Activated gamma-delta T cell treated with Interleukin-2 at 50 U/mL for 16 hours (primary cell): ENCODE results near the gene VPS13A.
A peak's percentile ranks its signal among the peaks of the same experiment; 100 is the strongest.
"Not testable (repeated sequence)": the region's sequence is repeated elsewhere in the genome, so short reads cannot be mapped to it uniquely, and the experiment has no call there.

Experiments used
- DNase-seq: peaks from one replicate; pipeline ENCODE4 v3.0.0-alpha.2; 2020

The VPS13A gene

GRCh38 chr9:77427256-77427927 is 250.1 kb downstream of the VPS13A start:
- no peak for DNase-seq

- no peak for DNase-seq
Measured at GRCh38 chr9:77429928-77430327, 252.6 kb downstream of the VPS13A start.

- DNase-seq: no peak
Measured at GRCh38 chr9:77432053-77432452, 254.7 kb downstream of the VPS13A start.

GRCh38 chr9:77433675-77434445 is 256.5 kb downstream of the VPS13A start:
- peak; percentile 17 for DNase-seq

- DNase-seq: no peak
Measured at GRCh38 chr9:77435277-77435676, 257.9 kb downstream of the VPS13A start.

GRCh38 chr9:77435688-77436087 is 258.4 kb downstream of the VPS13A start:
- DNase-seq: no peak

GRCh38 chr9:77438653-77439052 is 261.3 kb downstream of the VPS13A start:
- no peak for DNase-seq

DNA sequence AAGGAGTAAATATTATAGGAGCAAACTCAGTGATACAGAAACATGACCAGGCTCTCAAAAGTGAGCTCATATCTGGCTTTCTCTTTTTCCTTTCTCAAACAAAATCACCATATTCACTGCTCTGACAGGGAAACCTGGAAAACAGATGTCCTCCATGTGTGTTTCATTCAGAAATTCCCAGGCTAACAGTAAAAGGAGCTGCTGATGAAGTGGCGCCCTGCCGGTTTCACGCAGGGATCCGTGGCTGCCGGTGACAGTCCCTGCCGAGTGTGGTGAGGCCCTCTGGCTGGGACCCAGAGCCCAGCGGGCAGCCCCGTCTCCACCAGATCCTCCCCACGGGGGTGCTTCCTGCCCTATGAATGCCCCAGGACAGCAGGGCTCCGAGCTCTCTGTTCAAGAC is 262.7 kb downstream of the VPS13A start:
- no peak for DNase-seq

- not testable (repeated sequence) for DNase-seq
Measured at GRCh38 chr9:77441124-77441523, 263.8 kb downstream of the VPS13A start.

- no peak for DNase-seq
Measured at GRCh38 chr9:77442436-77442835, 265.1 kb downstream of the VPS13A start.

DNA sequence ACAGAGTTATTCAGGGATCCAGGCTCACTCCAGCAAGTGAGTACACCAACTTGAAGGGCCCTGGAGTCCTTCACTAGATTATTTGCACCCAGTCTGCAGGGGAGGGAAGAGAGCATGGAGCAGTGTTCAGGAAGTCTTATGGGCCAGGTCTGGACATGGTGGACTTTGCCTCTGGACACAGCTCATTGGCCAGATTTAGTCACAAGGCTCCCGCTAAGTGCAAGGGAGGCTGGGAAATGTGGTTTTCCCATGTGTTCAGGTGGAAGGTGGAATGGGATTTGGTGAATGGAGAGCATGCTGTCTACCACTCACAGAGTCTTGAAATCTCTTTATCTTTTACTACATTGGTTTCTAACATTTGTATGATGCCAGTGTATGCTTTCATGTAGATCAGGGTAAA is 270.3 kb downstream of the VPS13A start:
- no peak for DNase-seq

DNA sequence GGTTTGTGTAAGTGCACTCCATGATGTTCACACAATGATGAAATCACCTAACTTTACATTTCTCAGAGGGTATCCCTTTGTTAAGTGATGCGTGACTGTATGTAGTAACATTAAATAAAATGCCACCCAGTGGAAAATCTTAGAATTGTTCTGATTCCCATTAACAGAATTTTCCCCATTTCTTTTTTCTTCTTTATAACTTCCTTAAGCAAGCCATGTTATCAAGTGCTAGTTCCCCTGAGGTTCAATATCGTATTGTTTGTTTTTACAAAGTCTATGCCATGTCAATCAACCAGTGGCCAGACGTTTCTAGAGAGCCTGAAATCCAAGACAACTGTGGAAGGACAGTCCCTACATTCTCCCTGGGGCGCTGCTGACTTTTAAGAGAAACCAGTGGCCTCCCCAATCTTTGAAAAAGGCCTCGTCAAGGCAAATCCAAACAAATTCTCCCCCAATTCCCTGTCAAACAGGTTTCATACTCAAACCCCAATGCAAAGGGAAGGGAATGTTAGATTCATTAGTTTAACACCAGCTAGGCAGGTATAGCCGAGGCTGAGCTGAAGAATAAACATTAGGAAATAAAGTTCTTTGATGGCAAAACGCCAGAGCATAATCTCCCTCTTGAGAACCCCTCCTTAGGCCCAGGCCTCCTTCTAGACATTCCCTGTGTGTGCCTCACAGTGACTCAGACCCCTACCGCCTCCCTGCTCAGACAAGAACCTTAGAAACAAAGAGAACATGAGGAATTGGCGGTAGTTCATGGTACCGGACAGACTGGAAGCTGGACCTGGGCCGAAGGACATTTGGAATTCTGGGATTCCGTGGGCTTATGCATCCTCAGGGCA is 272.1 kb downstream of the VPS13A start:
- no peak for DNase-seq

DNA sequence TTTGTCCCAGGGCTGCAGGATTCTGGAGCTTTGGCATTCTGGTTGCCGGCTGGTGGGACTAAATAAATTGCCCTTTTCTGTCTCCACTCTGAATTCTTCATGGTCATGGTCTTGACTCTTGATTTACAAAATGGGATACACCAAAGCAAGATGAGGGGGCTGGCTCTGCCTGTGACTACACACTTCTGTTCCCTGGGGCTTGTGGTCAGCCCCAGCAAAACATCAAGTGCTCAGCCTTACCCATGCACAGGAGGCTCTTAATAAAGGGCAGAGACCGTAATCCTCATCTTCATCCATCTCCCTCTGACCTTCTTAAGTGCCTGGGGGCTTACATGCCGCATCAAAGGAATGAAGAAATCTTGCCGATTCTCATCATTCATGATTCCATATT is 272.7 kb downstream of the VPS13A start:
- no peak for DNase-seq

DNA sequence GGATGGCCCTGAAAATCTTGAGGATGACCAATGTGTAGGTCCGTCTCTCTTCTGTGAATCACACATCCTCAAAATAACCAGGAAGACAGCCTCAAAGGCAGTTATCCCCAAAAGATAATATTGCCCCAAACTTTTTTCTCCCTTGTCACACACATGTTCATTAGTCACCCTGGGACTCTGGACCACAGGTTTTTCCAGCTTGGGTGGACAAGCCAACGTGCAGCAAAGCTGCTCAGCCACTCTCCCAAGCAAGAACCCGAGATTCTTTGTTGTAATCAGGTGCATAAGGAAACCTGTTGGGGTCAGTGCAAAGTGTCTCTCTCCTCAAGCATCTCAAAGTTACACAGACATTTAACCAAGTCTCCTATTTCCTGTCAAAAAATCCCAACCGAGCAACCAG is 274.2 kb downstream of the VPS13A start:
- no peak for DNase-seq

DNA sequence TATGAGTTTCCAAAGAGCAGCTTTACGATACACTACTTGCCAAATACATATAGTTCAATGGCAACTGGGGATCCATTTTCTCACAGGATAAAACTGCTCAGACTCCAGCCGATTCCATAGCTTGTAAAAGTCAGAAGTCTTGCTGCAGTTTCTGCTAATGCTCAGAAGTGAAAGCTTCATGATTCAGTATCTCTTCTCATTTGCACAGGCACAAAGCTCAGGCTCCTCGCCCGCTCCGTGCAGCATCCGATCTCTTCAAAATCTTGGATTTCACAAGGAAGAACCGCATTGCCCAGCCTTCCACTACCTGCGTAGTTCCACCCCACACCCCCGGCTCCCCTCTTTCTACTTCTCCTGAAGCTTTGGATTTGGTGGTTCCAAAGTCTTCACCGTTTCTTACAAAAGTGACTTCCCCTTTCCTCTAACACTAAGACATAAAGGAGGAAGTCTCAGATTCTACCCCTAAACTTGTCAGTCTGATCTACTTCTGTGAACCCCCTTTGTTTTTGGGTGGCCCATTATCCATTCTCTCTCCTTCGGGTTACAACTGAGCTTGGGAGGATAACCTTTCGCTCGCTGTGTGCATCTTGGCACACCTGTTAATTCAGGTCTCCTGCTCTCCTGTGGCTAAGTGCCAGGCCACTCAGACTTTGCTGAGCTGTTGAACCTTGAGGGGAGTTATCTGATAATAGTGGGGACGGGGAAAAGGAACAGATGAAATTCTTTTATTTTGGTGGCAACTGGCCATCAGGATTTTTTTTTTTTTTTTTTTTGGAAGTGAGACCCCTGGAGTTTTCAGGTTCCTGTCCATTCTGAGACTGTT is 276.7 kb downstream of the VPS13A start:
- DNase-seq: no peak

DNA sequence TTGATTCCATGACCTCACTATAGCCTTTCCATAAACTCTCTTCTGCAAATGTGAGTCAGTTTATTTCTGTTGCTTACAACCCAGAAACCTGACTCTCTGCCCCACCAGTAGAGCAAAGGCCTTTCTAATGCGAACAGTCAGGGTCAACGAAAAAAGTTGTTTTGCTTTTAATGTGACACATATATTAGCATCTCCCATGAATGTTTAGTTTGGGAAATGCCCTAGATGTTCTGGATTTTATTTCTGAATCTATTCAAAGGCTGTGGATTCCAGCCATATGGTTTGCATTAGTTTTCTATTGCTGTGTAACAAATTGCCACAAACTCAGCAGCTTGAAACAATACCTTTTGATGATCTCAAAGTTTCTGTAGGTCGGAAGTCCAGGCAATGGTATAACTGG is 277.3 kb downstream of the VPS13A start:
- no peak for DNase-seq

GRCh38 chr9:77455312-77455927 is 278.1 kb downstream of the VPS13A start:
- peak; percentile 13 for DNase-seq

DNA sequence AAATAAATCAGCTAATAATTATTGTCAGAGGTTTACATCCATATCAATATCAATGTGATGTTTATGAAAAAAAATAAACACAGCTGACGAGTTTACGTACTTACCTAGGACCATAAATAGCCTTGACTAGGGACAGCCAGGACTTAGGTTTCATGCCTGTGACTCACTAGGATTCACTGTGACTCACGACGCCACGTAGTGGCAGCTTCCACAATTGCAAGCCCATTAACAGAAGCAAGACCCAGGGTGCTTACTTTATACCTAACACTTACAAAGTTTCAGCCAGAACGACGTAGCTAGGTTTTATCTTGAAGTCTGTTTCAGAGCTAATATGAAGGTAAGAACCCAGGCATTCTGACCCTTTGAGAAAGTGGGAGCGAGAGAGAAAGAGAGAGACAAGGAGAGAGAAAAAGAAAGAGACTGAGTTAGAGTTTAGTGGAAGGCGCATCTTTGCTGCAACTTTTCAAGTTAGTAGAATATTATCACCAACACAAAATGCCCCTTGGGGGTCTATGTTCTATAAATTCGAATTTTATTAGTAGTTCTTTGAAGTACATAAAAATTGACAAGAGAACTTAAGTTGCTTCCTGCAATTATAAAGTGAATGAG is 279.6 kb downstream of the VPS13A start:
- peak; percentile 75 for DNase-seq

DNA sequence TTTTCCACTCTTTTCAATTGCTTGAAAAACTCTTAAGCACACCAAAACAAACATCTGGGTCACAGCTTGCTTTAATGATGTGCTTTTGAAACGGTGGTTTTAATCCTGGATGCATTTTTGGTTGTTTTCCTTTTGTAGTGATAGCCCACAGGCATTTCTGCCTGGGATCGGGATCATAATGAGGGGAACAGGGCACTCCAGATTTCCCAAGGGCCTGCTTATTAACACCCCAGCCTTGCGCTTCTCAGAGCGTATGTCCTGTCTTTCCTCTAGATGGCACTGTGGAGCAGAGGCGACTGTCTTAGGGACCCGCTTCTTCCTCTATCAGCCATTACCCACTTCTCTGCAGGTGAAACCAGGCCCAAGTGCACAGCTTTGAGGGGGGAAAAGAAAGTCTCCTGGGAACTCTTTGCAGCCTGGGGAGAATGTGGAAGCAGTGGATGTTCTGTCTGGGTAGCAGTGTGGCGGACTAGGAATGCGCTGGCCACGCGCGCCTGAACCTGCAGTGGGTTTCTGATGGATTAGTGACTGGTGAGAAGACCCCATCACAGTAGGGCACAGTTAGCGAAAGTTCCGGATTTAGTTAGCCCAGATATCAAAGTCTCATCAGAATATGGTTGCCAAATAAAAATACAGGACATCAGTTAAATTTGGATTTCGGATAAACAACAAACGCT is 280.7 kb downstream of the VPS13A start:
- DNase-seq: peak; percentile 54

DNA sequence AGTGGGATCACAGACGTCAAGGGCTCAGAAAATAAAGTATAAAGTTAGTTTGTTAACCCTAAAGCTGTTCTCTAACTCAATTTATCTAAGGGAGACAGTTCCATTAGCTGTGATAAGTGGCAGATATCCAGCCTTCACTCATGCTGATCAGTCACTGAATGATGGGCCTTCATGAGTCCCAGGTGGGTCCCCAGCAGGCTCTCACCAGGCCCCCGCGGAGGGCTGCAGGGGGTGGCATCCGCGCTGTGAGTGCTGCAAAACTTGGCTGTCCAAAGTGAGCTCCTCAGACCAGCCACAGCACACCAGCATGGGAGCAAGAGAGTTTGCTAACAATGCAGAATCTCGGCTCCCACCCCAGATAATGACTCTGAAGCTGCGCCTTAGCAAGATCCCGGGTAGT is 283.6 kb downstream of the VPS13A start:
- no peak for DNase-seq

DNA sequence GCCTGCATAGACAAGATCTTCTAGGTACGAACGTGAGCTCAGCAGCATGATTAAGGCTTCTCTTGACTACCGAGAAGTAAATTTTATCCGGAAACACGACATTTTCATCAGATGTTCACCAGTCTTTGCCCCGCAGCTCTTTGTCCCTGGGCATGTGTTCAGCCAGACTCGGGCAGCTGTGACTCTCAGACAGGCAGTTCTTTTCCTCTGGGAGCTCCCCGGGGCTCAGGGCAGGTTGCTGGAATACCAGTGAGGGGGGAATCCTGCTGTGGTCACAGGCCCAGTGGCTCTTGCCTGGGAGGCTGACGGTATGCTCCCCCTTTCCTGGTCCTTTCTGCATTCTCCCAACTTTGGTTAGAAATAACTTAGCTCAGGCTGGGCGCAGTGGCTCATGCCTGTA is 284.7 kb downstream of the VPS13A start:
- no peak for DNase-seq
